ENCODE measurements around the gene TMEM179B. TPM values are rescaled to one million over a fixed set of nuclear protein-coding genes. Genes with fewer than 3 reads are reported as not detected.
A peak's percentile ranks its signal among the peaks of the same experiment; 100 is the strongest.

The TMEM179B gene
- total and polyA plus RNA-seq, 9 of the 15 experiments (the other 6 are each of a cell fraction or from before 2014, with no cell fraction given), result 27.7 to 105 (median 37.0) TPM

GRCh38 chr11:62787005-62787759 lies at the start of gene TMEM179B (continued):
- no peak for TF ChIP-seq ZNF561 (CRISPR knock-in tag; conservative IDR thresholded peaks at IDR 0.05)
- TF ChIP-seq, protein P1, sequence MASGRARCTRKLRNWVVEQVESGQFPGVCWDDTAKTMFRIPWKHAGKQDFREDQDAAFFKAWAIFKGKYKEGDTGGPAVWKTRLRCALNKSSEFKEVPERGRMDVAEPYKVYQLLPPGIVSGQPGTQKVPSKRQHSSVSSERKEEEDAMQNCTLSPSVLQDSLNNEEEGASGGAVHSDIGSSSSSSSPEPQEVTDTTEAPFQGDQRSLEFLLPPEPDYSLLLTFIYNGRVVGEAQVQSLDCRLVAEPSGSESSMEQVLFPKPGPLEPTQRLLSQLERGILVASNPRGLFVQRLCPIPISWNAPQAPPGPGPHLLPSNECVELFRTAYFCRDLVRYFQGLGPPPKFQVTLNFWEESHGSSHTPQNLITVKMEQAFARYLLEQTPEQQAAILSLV (tag; IDR thresholded peaks at IDR 0.05), result no peak
- no peak for TF ChIP-seq ARID3B (CRISPR knock-in tag; IDR thresholded peaks at IDR 0.05; ENCODE audit: borderline replicate concordance)
- TF ChIP-seq, protein P2, sequence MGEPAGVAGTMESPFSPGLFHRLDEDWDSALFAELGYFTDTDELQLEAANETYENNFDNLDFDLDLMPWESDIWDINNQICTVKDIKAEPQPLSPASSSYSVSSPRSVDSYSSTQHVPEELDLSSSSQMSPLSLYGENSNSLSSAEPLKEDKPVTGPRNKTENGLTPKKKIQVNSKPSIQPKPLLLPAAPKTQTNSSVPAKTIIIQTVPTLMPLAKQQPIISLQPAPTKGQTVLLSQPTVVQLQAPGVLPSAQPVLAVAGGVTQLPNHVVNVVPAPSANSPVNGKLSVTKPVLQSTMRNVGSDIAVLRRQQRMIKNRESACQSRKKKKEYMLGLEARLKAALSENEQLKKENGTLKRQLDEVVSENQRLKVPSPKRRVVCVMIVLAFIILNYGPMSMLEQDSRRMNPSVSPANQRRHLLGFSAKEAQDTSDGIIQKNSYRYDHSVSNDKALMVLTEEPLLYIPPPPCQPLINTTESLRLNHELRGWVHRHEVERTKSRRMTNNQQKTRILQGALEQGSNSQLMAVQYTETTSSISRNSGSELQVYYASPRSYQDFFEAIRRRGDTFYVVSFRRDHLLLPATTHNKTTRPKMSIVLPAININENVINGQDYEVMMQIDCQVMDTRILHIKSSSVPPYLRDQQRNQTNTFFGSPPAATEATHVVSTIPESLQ (CRISPR knock-in tag; IDR thresholded peaks at IDR 0.05), result 0 out of 2 replicates have a peak, but pooled peaks have one; percentile 53
- TF ChIP-seq SRSF9 (IDR thresholded peaks at IDR 0.05; ENCODE audit: borderline replicate concordance, low read depth, low read length), result no peak
- TF ChIP-seq, protein P3, sequence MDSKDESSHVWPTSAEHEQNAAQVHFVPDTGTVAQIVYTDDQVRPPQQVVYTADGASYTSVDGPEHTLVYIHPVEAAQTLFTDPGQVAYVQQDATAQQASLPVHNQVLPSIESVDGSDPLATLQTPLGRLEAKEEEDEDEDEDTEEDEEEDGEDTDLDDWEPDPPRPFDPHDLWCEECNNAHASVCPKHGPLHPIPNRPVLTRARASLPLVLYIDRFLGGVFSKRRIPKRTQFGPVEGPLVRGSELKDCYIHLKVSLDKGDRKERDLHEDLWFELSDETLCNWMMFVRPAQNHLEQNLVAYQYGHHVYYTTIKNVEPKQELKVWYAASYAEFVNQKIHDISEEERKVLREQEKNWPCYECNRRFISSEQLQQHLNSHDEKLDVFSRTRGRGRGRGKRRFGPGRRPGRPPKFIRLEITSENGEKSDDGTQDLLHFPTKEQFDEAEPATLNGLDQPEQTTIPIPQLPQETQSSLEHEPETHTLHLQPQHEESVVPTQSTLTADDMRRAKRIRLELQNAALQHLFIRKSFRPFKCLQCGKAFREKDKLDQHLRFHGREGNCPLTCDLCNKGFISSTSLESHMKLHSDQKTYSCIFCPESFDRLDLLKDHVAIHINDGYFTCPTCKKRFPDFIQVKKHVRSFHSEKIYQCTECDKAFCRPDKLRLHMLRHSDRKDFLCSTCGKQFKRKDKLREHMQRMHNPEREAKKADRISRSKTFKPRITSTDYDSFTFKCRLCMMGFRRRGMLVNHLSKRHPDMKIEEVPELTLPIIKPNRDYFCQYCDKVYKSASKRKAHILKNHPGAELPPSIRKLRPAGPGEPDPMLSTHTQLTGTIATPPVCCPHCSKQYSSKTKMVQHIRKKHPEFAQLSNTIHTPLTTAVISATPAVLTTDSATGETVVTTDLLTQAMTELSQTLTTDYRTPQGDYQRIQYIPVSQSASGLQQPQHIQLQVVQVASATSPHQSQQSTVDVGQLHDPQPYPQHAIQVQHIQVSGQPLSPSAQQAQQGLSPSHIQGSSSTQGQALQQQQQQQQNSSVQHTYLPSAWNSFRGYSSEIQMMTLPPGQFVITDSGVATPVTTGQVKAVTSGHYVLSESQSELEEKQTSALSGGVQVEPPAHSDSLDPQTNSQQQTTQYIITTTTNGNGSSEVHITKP (IDR thresholded peaks at IDR 0.05; ENCODE audit: partially characterized antibody), result no peak
- TF ChIP-seq ZNF655 (CRISPR knock-in tag; IDR thresholded peaks at IDR 0.05), result no peak
- TF ChIP-seq ARNT (IDR thresholded peaks at IDR 0.05), result no peak
- TF ChIP-seq, protein P4, sequence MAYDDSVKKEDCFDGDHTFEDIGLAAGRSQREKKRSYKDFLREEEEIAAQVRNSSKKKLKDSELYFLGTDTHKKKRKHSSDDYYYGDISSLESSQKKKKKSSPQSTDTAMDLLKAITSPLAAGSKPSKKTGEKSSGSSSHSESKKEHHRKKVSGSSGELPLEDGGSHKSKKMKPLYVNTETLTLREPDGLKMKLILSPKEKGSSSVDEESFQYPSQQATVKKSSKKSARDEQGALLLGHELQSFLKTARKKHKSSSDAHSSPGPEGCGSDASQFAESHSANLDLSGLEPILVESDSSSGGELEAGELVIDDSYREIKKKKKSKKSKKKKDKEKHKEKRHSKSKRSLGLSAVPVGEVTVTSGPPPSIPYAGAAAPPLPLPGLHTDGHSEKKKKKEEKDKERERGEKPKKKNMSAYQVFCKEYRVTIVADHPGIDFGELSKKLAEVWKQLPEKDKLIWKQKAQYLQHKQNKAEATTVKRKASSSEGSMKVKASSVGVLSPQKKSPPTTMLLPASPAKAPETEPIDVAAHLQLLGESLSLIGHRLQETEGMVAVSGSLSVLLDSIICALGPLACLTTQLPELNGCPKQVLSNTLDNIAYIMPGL (CRISPR knock-in tag; IDR thresholded peaks at IDR 0.05), result peak; percentile 56; the same call in 1 of the 2 replicates
- no peak for TF ChIP-seq ZBTB2 (IDR thresholded peaks at IDR 0.05)
- TF ChIP-seq KDM4B (IDR thresholded peaks at IDR 0.05; ENCODE audit: borderline replicate concordance in 2 of 2, low read depth in 1 of 2), result peak in 1 of 2 experiments; percentile 89; a peak in 1 of 4 replicates
- no peak for TF ChIP-seq BRCA1 (IDR thresholded peaks at IDR 0.05)
- no peak for TF ChIP-seq BRCA1 (CRISPR knock-in tag; IDR thresholded peaks at IDR 0.05)
